Measurements from ENCODE around the gene TMEM106C.

DNA sequence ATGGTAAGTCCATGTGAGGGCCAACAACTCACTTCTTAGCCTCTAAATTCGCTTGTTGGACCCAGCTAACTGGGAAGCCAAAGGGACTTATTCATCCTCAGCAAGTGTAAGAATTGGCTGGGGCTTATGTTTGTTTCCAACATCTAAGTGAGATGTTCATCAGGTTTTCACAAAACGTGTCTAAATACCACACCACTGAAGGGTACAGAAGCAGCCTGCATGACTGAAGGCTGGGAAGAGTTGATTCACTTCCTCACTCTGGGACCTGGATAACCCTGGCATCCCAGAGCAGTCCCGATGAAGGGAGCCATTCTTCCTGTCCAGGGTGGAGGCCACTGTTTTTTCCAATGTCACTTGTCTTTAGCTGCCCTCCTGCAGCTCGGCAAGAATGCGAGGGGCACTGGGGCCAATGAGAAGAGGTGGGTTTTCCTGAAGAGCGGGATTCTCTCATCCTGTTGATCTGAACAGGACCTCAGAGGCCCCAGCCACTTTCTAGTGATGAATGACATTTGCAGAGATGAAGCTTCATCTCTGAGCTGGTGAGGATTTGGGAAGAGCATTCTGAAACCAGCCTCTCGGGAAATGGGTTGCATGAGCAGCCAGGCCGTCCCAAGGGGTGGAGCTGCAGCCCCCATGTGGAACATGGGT is 53.1 kb downstream of the TMEM106C start:
- TF ChIP-seq, protein P1, sequence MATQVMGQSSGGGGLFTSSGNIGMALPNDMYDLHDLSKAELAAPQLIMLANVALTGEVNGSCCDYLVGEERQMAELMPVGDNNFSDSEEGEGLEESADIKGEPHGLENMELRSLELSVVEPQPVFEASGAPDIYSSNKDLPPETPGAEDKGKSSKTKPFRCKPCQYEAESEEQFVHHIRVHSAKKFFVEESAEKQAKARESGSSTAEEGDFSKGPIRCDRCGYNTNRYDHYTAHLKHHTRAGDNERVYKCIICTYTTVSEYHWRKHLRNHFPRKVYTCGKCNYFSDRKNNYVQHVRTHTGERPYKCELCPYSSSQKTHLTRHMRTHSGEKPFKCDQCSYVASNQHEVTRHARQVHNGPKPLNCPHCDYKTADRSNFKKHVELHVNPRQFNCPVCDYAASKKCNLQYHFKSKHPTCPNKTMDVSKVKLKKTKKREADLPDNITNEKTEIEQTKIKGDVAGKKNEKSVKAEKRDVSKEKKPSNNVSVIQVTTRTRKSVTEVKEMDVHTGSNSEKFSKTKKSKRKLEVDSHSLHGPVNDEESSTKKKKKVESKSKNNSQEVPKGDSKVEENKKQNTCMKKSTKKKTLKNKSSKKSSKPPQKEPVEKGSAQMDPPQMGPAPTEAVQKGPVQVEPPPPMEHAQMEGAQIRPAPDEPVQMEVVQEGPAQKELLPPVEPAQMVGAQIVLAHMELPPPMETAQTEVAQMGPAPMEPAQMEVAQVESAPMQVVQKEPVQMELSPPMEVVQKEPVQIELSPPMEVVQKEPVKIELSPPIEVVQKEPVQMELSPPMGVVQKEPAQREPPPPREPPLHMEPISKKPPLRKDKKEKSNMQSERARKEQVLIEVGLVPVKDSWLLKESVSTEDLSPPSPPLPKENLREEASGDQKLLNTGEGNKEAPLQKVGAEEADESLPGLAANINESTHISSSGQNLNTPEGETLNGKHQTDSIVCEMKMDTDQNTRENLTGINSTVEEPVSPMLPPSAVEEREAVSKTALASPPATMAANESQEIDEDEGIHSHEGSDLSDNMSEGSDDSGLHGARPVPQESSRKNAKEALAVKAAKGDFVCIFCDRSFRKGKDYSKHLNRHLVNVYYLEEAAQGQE (IDR thresholded peaks at IDR 0.05; ENCODE audit: insufficient read depth in 1 of 2, low read depth in 2 of 2, low read length in 2 of 2) = no peak
- TF ChIP-seq POLR2AphosphoS5 (IDR thresholded peaks at IDR 0.05; ENCODE audit: low read depth, low read length) = no peak

All from PFSK-1 (cell line).